ENCODE measurements around the gene ULK4. TPM values are rescaled to one million over a fixed set of nuclear protein-coding genes. Genes with fewer than 3 reads are reported as not detected.
"Not testable (repeated sequence)": the region's sequence is repeated elsewhere in the genome, so short reads cannot be mapped to it uniquely, and the experiment has no call there.

ULK4 gene
- total RNA-seq, 1 donor from 2014 or later, result 18.6 TPM

DNA sequence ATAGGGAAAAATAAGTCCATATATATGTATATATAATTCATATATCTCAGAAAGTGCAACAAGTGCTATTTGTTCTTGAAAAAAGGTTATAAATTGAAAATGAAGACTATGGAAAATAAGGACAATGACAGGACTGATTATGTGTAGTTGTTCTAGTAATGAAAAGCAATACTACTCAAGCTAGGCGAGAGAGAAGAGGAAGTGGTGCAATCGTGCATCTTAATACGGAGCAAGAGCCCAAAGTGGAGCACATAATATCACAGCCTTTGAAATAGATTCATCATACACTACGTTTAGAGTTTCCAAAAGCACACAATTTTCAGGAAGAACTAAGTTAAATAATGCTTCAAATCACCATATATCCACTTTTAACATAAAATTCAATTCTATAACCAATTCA is 87.9 kb downstream of the ULK4 start:
- CTCF ChIA-PET, result interaction anchor here (1.4 kb wide), 1 partner anchor 1296 kb away, joined by 6 read pairs; no protein-coding TSS in a partner anchor
- no peaks in the 10 kb centered on the region for H3K9me3 Mint-ChIP-seq
- H3K4me1 Mint-ChIP-seq, result no peaks in the 10 kb centered on the region
- intact Hi-C loops (cut with micrococcal nuclease), result loop anchor here (10.0 kb wide), 1 partner anchor 1189 kb away; no protein-coding TSS in a partner anchor
- peaks cover 2% of the 10 kb centered on the region for H3K36me3 Mint-ChIP-seq (ENCODE audit: low read depth)
- POLR2A ChIA-PET, result no interaction called here
- no peak overlapping the region for H3K27ac Mint-ChIP-seq
- TF ChIP-seq CTCF (IDR thresholded peaks at IDR 0.05), result no peak
- no peaks in the 10 kb centered on the region for H3K27me3 Mint-ChIP-seq
- H3K4me3 Mint-ChIP-seq, result no peak overlapping the region
- ATAC-seq (ENCODE audit: low read depth) (no peak), DNase-seq (no peak)

DNA sequence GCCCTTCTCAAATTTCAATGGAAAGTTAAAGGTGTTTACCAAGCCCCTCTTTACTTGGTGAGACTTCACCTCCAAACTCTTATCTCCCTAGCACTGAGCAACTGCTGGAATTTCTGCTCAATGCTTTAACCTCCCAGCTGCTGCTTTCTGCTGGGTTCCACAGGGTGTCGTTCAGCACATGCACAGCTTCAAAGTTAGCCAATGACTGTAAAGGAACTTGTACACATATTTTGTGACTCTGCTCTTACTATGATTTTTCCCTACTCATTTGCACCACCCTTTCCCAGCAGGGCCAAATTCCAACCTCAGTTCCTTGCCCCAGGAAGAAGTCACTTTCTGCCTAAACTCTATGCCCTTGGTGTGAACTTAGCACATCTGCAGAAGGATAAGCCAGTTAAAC is 89.7 kb downstream of the ULK4 start:
- ChIA-PET POLR2A (no interaction called here), CTCF (interaction anchor here (1.2 kb wide), 1 partner anchor 1290 kb away, joined by 3 read pairs; no protein-coding TSS in a partner anchor)
- Mint-ChIP-seq H3K4me3 (no peak overlapping the region), H3K36me3 (ENCODE audit: low read depth) (peaks cover 2% of the 10 kb centered on the region), H3K27me3 (no peaks in the 10 kb centered on the region), H3K27ac (no peak overlapping the region), H3K9me3 (no peaks in the 10 kb centered on the region), H3K4me1 (no peaks in the 10 kb centered on the region)
- TF ChIP-seq CTCF (IDR thresholded peaks at IDR 0.05), result no peak
- ATAC-seq (ENCODE audit: low read depth), result no peak
- no peak for DNase-seq
- intact Hi-C loops (cut with micrococcal nuclease), result loop anchor here (10.0 kb wide), 1 partner anchor 1187 kb away; no protein-coding TSS in a partner anchor

DNA sequence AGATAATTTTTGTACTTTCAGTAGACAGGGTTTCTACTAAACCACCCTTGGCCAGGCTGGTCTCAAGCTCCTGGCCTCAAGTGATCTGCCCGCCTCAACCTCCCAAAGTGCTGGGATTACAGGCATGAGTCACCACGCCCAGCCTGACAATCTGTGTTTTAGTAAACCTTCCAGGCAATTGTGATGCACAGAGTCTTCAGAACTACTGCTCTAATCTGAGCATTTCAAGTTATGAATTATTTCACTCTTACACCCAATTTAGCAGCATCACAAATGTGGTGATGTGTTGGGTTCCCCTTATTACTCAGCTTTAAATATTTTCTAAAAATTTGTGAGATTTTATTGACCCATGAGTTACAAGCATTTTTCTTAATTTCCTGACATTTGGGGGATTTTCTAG is 94.4 kb downstream of the ULK4 start:
- DNase-seq (no peak), ATAC-seq (ENCODE audit: low read depth) (no peak)
- Mint-ChIP-seq H3K36me3 (ENCODE audit: low read depth) (peaks cover 2% of the 10 kb centered on the region), H3K9me3 (no peaks in the 10 kb centered on the region), H3K4me1 (no peaks in the 10 kb centered on the region), H3K4me3 (no peak overlapping the region), H3K27ac (no peak overlapping the region), H3K27me3 (no peaks in the 10 kb centered on the region)
- TF ChIP-seq CTCF (IDR thresholded peaks at IDR 0.05), result no peak
- ChIA-PET CTCF (no interaction called here), POLR2A (interaction anchor here (0.7 kb wide), 1 partner anchor 635 kb away, joined by 3 read pairs; the partner anchor contains the start of gene VIPR1)
- intact Hi-C loops (cut with micrococcal nuclease), result no loop called here

GRCh38 chr3:41866298-41866697 is 95.6 kb downstream of the ULK4 start:
- no peaks in the 10 kb centered on the region for H3K4me1 Mint-ChIP-seq
- CTCF ChIA-PET, result no interaction called here
- no peak for DNase-seq
- no peak for TF ChIP-seq CTCF (IDR thresholded peaks at IDR 0.05)
- H3K4me3 Mint-ChIP-seq, result no peak overlapping the region
- no peak for ATAC-seq (ENCODE audit: low read depth)
- H3K36me3 Mint-ChIP-seq (ENCODE audit: low read depth), result peaks cover 2% of the 10 kb centered on the region
- POLR2A ChIA-PET, result no interaction called here
- intact Hi-C loops (cut with micrococcal nuclease), result no loop called here
- no peak overlapping the region for H3K27ac Mint-ChIP-seq
- H3K9me3 Mint-ChIP-seq, result no peaks in the 10 kb centered on the region
- H3K27me3 Mint-ChIP-seq, result no peaks in the 10 kb centered on the region

DNA sequence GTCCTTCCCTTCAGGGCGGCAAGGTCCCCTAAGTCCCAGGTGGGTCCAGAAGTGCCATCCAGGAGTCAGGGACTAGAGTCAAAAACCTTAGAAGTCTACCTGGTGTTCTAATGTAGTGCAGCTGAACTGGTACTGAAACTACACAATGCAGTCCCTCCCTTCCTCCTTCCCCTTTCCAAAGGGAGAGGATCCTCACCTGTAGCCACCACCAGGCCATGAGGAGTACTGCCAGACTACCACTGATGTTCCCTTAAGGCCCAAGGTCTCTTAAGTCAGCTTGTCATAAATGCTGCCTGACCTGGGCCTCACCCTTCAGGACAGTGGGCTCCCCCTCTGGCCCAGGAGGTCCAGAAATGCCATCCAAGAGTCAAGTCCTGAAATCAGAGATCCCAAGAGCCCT is 98.9 kb downstream of the ULK4 start:
- POLR2A ChIA-PET, result no interaction called here
- peaks cover 5% of the 10 kb centered on the region for H3K9me3 Mint-ChIP-seq
- H3K4me3 Mint-ChIP-seq, result no peak overlapping the region
- no peaks in the 10 kb centered on the region for H3K4me1 Mint-ChIP-seq
- ATAC-seq (ENCODE audit: low read depth) (no peak), DNase-seq (no peak)
- CTCF ChIA-PET, result no interaction called here
- no peaks in the 10 kb centered on the region for H3K27me3 Mint-ChIP-seq
- peaks cover 8% of the 10 kb centered on the region for H3K36me3 Mint-ChIP-seq (ENCODE audit: low read depth)
- H3K27ac Mint-ChIP-seq, result no peak overlapping the region
- intact Hi-C loops (cut with micrococcal nuclease), result no loop called here
- TF ChIP-seq CTCF (IDR thresholded peaks at IDR 0.05), result no peak

DNA sequence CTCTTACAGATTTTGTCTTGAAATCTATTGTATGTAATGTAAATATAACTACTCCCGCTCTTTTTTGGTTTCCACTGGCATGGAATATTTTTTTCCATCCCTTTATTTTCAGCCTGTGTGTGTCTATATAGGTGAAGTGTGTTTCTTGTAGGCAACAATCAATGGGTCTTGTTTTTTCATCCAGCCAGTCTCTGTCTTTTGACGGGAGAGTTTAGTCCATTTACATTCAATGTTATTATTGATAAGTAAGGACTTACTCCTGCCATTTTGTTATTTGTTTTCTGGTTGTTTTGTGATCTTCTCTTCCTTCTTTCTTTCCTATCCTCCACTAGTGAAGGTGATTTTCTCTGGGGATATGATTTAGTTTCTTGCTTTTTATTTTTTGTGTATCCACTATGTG is 101.4 kb downstream of the ULK4 start:
- H3K4me1 Mint-ChIP-seq; DNase-seq; H3K36me3 Mint-ChIP-seq (ENCODE audit: low read depth); POLR2A ChIA-PET; ATAC-seq (ENCODE audit: low read depth); CTCF ChIA-PET; H3K9me3 Mint-ChIP-seq; intact Hi-C loops (cut with micrococcal nuclease); H3K4me3 Mint-ChIP-seq; H3K27me3 Mint-ChIP-seq; H3K27ac Mint-ChIP-seq: not testable (repeated sequence)
